Activated naive CD4-positive, alpha-beta T cell treated with anti-CD3 and anti-CD28 coated beads, Interleukin-2, amount 10 ng/mL, durations not matched to agents 7 days and 5 days (primary cell): ENCODE data around the gene CKB.

Experiments
- CTCF ChIA-PET: fragments of 350-600 bp; sonication (Branson Sonifier 250); formaldehyde crosslinking; loops from one replicate; lab custom pipeline; 2021; ENCODE audit warnings: antibody characterized with exemption; lab: Charles Lee
- DNase-seq: peaks from one replicate; pipeline ENCODE4 v3.0.0-alpha.2; 2020
- H3K27ac Mint-ChIP-seq: one replicate; pipeline ENCODE4 v1.8.0; 2021; ENCODE audit warnings: mild to moderate bottlenecking, moderate library complexity, mixed read lengths
- H3K27me3 Mint-ChIP-seq: one replicate; pipeline ENCODE4 v1.8.0; 2021; ENCODE audit warnings: mild to moderate bottlenecking, mixed read lengths
- H3K36me3 Mint-ChIP-seq: one replicate; pipeline ENCODE4 v1.8.0; 2021; ENCODE audit warnings: mixed read lengths
- H3K4me1 Mint-ChIP-seq: one replicate; pipeline ENCODE4 v1.8.0; 2021; ENCODE audit warnings: mixed read lengths
- H3K4me3 Mint-ChIP-seq: one replicate; pipeline ENCODE4 v1.8.0; 2021; ENCODE audit warnings: mild to moderate bottlenecking, moderate library complexity, mixed read lengths
- H3K9me3 Mint-ChIP-seq: one replicate; pipeline ENCODE4 v1.8.0; 2021; ENCODE audit warnings: mixed read lengths

Gene CKB

DNA sequence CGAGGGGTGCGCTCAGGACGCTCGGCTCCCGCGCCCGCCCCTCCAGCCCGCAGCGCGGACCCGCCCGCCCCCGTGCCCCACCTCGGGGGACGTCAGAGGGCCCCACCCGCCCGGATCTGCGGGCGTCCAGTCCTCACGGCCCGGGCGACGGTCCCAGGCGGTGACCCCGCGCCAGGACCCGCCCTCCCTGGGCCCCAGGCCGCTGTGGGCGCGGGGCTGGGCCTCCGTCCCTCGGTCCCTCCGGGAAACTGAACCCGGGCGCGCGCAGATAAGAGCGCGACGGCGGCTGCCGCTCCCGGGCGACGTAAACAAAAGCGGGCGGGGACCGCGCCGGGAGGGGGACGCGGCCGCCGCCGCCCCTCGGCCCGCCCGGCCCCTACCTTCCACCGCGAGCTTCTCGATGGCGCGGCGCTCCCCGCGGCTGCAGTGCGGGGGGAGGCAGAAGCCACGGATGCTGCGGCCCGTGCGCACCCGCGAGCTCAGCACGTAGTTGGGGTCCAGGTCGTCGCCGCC lies 1.1 kb downstream of the CKB start:
- peak; percentile 46 for DNase-seq
- CTCF ChIA-PET: interaction anchor here (1.0 to 3.8 kb wide), 5 partner anchors 17 to 127 kb away, joined by 4 to 33 read pairs (median 4); no protein-coding TSS in a partner anchor
- Mint-ChIP-seq H3K27me3 (peaks cover 76% of the 10 kb centered on the region), H3K27ac (no peak overlapping the region), H3K36me3 (no peaks in the 10 kb centered on the region), H3K4me1 (peaks cover 21% of the 10 kb centered on the region), H3K4me3 (peak overlapping the region; percentile 63), H3K9me3 (no peaks in the 10 kb centered on the region)

DNA sequence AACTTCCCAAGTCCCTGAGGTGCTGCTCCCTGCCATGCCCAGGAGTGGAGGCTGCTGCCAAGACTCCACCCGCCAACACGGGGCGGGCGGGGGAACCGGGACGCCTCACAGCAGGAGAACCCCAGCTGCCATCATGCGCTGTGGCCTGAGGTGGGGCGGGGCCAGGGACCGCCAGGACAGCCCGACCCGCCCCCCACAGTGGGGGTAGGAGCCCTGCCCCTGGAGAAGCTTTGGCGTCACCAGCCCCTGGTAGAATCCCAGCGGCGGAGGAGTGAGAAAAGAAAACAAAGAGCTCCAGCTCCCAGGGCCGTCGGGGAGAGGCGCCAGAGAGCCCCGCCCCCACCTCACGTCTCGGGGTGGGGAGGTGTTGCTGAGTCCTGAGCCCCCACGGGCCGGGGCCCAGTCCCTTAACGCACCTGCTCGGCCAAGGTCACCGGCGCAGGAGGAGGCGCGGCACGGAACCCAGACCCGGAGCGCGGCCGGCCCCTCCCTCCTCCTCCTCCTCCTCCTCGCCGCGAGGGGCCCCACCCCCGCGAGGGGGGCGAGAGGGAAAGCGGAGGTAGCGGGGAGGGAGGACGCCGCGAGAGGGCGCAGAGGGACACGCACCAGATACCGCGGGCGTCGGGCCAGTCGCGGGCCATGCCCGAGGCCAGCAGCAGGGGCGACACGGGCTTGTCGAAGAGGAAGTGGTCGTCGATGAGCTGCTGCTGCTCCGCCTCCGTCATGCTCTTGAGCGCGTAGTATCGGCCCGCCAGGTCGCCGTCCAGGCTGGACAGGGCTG lies 1.8 kb downstream of the CKB start:
- CTCF ChIA-PET: interaction anchor here (1.0 to 3.8 kb wide), 5 partner anchors 18 to 126 kb away, joined by 4 to 33 read pairs (median 4); no protein-coding TSS in a partner anchor
- H3K4me1 Mint-ChIP-seq: peaks cover 21% of the 10 kb centered on the region
- H3K27me3 Mint-ChIP-seq: peaks cover 69% of the 10 kb centered on the region
- H3K4me3 Mint-ChIP-seq: peak overlapping the region; percentile 63
- H3K27ac Mint-ChIP-seq: no peak overlapping the region
- H3K9me3 Mint-ChIP-seq: no peaks in the 10 kb centered on the region
- no peaks in the 10 kb centered on the region for H3K36me3 Mint-ChIP-seq
- peak; percentile 81 for DNase-seq

DNA sequence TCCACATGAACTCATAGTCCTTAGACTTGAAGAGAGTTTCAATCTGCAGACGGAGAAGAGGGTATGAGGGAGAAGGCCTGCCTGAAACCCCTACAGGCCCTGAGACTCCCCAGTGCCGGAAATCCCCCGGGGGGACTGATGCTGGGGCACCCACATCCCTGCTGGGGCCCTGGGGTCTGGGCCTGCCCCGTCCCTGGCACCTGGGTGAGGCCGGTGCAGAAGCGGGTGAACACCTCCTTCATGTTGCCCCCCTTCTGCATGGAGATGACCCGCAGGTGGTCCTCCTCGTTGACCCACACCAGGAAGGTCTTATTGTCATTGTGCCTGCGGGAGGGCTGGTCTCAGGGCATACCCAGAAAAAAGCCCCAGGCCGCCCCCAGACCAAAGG lies 2.4 kb downstream of the CKB start:
- Mint-ChIP-seq H3K36me3 (no peaks in the 10 kb centered on the region), H3K4me3 (peak overlapping the region; percentile 15), H3K27me3 (peaks cover 63% of the 10 kb centered on the region), H3K4me1 (peaks cover 20% of the 10 kb centered on the region), H3K27ac (no peak overlapping the region), H3K9me3 (no peaks in the 10 kb centered on the region)
- DNase-seq: no peak
- CTCF ChIA-PET: interaction anchor here (1.0 to 3.8 kb wide), 5 partner anchors 8 to 44 kb away, joined by 4 to 33 read pairs (median 4); partner anchors contain the start of gene TRMT61A

DNA sequence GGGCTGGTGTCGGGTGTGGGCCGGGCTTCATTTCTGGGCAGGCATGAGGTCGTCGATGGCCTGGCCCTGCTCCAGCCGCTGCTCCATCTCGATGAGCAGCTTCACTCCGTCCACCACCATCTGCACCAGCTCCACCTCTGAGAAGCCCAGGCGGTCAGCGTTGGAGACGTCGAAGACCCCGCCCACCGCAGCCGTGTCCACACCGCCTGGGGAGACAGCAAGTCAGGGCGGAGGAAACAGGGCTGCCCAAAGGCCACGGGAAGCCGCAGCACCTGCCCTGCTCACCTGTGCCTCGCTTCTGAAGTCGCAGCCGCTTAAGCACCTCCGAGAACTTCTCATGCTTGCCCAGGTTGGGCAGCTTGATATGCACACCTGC lies 2.8 kb downstream of the CKB start:
- H3K27ac Mint-ChIP-seq: no peak overlapping the region

DNA sequence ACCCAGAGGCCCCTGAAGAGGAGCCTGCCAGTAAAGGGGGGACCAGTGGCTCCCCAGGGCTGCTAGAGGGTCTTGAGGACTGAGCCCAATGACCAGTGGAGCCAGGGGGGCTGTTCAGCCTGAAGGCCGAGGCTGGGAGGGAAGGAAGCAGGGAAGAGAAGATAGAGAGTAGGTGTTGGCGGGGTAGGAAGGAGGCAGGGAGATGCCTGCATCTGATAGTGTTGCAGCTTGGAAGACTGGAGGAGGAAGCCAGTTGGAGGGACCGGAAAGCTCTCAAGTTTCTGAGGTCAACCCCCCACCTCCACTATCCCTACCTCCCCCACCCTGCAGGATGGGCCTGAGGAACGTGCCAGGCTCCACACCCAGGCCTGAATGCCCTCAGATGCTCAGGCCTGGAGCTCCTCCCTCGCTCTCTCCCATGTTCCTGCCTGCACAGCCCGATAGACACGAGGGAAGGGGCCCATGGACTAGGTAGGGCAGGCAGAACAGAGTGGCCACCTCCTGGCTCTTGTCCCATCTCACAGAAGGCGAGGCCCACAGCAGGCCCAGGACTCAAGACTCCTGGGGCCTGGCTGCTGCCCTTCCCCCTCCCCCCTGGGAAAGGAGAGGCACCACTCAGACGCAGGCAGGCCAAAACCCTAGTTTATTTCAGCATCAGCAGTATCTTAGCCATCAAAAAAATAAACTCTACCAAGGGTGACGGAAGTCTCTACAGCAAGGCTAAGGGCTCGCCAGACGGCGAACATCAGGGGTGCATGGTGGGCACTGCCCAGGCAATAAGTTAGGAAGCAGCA lies 3.4 kb downstream of the CKB start:
- Mint-ChIP-seq H3K36me3 (no peaks in the 10 kb centered on the region), H3K4me1 (peaks cover 25% of the 10 kb centered on the region), H3K4me3 (peak overlapping the region; percentile 27), H3K27me3 (peaks cover 54% of the 10 kb centered on the region), H3K9me3 (no peaks in the 10 kb centered on the region), H3K27ac (no peak overlapping the region)
- CTCF ChIA-PET: interaction anchor here (0.6 to 3.8 kb wide), 16 partner anchors 9 to 54 kb away, joined by 3 to 33 read pairs (median 4); partner anchors contain the start of gene TRMT61A
- DNase-seq: no peak

More for the DNA sequence above, 2.8 kb downstream of the CKB start:
- Mint-ChIP-seq H3K4me3 (peak overlapping the region; percentile 15), H3K27me3 (peaks cover 60% of the 10 kb centered on the region), H3K36me3 (no peaks in the 10 kb centered on the region), H3K4me1 (peaks cover 21% of the 10 kb centered on the region), H3K9me3 (no peaks in the 10 kb centered on the region)
- DNase-seq: no peak
- CTCF ChIA-PET: interaction anchor here (1.8 to 3.8 kb wide), 4 partner anchors 9 to 27 kb away, joined by 12 to 33 read pairs (median 20); partner anchors contain the start of gene TRMT61A

DNA sequence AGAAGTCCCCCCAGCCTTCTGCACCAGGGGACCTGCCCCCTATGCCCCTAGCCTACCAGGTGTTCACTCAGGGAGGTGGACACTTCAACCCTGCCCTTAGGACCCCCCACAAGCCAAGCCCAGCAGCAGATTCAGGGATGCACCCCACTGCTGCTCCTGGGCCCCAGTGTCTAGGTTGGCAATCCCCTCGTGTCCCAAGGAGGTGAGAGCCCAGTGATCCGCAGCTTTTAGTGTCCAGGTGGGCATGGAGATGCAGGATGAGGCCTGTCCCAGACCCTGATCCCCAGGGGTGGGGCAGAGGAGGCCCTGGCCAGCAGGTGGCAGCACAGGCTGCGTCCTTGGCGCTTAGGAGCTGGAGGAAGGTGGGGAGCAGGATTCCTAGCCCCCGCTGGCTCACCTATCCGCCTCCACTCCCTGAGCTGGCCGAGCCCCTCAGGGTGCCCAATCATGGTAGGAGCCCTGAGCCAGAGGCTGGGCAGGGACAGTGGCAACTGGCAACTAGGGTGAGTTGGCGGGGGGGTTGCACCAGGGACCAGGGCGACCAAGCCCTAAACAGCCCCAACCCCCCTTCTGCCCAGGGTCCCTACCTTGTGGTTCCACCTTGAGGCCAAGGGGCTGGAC lies 4.1 kb downstream of the CKB start:
- no peaks in the 10 kb centered on the region for H3K9me3 Mint-ChIP-seq
- no peak overlapping the region for H3K4me3 Mint-ChIP-seq

DNA sequence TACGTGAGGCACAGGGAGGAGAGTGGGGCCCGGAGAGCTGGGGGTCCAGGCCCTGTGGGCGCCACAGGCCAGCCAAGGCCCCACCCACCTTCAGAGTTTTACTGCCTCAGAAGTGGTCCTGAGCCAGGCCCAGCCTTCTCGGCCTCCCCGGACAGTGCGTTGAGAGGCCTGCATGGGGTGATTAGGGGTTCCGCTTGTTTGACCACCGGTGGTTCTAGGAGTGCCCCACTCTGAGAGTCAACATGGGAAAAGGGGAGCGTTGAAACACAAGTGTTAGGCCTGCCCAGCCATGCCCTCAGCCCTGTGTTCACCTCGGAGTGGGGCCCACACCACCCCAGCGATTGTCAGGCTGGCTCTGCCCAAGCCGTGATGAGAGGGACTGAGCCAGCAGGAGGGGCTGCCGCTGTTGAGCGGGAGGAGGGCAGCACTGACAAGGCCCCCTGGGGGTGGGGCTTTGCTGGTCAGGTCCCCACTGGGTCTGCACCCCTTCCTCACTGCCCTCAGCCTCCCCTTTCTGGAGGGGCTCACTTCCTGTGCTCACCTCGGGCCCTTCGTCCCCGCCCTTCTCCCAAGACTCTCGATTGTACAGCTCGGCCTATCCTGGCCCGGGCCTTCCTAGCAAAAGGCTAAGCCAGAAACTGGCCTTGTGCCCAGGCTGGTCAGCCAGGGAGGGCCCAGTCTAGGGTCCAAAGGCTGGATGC lies 4.8 kb downstream of the CKB start:
- H3K27me3 Mint-ChIP-seq: peaks cover 40% of the 10 kb centered on the region
- CTCF ChIA-PET: interaction anchor here (1.0 to 3.8 kb wide), 13 partner anchors 11 to 53 kb away, joined by 3 to 33 read pairs (median 8); partner anchors contain the start of gene TRMT61A
- no peak for DNase-seq
- H3K4me1 Mint-ChIP-seq: peaks cover 21% of the 10 kb centered on the region
- H3K4me3 Mint-ChIP-seq: no peak overlapping the region
- no peak overlapping the region for H3K27ac Mint-ChIP-seq
- H3K9me3 Mint-ChIP-seq: no peaks in the 10 kb centered on the region
- H3K36me3 Mint-ChIP-seq: no peaks in the 10 kb centered on the region

More for the DNA sequence above, 4.1 kb downstream of the CKB start:
- CTCF ChIA-PET: interaction anchor here (0.6 to 3.8 kb wide), 16 partner anchors 8 to 54 kb away, joined by 3 to 33 read pairs (median 4); partner anchors contain the start of gene TRMT61A
- Mint-ChIP-seq H3K27ac (no peak overlapping the region), H3K27me3 (peaks cover 47% of the 10 kb centered on the region), H3K36me3 (no peaks in the 10 kb centered on the region), H3K4me1 (peaks cover 22% of the 10 kb centered on the region)
- peak; percentile 73 for DNase-seq

DNA sequence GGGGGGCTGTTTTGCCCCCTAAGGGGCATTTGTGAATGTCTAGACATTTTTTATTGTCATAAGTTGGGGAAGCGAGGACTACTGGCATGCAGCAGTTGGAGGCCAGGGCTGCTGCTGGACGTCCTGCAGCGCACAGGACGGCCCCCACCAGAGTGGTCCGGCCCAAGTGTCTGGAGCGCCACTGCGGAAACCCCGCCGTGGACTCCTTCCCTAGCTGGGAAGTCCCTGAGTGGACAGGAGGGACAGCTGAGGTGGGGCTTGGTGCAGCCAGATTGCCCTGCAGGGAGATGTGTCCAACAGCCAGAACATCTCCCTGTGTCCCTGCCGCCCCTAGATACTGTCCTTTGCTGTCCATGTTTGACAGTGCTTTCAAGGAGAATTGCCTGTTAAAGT lies 5.5 kb downstream of the CKB start:
- CTCF ChIA-PET: interaction anchor here (1.0 to 2.8 kb wide), 4 partner anchors 17 to 30 kb away, joined by 3 to 12 read pairs (median 8); no protein-coding TSS in a partner anchor
- H3K27ac Mint-ChIP-seq: no peak overlapping the region
- H3K4me1 Mint-ChIP-seq: peaks cover 20% of the 10 kb centered on the region
- no peak overlapping the region for H3K4me3 Mint-ChIP-seq
- H3K27me3 Mint-ChIP-seq: peaks cover 35% of the 10 kb centered on the region
- H3K36me3 Mint-ChIP-seq: no peaks in the 10 kb centered on the region
- H3K9me3 Mint-ChIP-seq: no peaks in the 10 kb centered on the region
- no peak for DNase-seq

DNA sequence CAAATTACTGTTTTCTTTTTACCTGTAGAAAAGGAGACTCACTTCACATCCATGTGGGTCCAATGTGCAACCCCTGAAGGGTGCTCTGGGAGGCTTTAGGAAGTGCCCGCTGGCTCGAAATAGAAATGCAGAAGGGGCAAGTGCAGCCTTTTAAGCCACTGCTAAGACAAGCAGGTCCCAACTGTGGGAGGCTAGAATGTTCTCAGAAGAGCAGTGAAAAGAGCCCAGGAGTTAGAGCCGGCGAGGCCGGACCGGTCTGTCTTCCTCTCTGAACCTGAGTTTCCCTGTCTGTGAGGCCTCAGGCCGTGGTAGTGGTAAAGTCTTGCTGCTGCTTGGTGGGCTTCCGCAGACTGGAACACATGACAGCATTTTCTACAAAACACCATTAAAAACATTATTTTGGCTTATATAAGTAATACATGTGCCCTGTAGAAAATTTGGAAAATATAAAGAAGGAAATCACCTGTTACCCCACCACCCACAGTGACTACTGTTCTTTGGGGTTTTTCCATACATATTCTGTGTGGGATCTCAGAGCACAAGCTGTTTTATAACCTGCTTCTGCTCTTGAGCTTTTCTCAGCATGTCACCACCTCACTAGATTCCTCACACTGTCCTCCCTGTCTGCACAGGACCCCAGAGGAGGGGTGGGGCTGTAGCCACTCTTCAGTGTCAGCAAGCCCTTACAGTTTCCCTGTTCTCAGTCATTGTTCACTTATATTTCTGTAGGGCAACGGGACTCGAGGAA lies 6.0 kb downstream of the CKB start:
- H3K4me1 Mint-ChIP-seq: peaks cover 19% of the 10 kb centered on the region
- H3K9me3 Mint-ChIP-seq: no peaks in the 10 kb centered on the region
- DNase-seq: no peak
- no peak overlapping the region for H3K4me3 Mint-ChIP-seq
- H3K27me3 Mint-ChIP-seq: peaks cover 29% of the 10 kb centered on the region
- H3K36me3 Mint-ChIP-seq: no peaks in the 10 kb centered on the region
- no peak overlapping the region for H3K27ac Mint-ChIP-seq
- CTCF ChIA-PET: interaction anchor here (1.0 to 2.8 kb wide), 3 partner anchors 24 to 31 kb away, joined by 3 to 12 read pairs (median 9); no protein-coding TSS in a partner anchor

DNA sequence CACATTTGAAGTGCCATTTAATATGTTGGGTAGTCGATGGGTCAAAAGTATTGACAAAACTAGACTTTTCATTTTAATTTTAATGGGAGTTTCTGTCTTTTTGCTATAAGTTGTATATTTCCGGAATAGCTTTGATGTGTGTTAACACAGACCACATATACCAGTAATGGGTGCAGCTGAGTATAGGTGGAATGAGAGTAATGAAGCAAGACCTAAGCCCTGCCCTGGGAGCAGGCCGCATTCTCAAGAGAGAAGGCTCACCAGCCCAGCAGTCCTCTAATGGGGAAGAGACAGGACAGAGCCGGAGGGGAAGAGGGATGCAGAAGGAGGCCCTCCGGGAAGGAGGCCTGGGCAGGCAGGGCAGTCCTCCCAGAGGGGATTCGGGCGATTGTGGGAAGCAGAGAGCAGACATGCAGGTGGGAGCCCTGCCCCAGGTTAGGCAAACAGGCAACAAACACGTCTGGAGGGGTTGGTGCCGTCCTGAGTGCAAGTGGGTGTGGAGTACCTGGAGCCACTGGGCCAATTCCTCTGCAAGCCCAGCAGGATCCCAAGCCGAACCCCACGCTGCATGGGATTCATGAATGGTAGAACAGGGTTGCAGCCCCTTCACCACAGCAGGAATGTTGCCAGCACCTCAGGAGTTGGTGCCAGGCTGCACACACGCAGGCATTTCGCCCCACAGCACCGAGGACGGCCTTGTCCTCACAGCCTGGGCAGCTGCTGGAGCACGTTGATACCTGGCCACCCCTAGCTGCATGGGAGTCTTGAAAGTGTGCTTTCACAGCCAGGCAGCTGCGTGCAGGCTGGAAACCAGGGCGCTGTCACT lies 7.8 kb downstream of the CKB start:
- H3K36me3 Mint-ChIP-seq: peaks cover 2% of the 10 kb centered on the region
- CTCF ChIA-PET: no interaction called here

DNA sequence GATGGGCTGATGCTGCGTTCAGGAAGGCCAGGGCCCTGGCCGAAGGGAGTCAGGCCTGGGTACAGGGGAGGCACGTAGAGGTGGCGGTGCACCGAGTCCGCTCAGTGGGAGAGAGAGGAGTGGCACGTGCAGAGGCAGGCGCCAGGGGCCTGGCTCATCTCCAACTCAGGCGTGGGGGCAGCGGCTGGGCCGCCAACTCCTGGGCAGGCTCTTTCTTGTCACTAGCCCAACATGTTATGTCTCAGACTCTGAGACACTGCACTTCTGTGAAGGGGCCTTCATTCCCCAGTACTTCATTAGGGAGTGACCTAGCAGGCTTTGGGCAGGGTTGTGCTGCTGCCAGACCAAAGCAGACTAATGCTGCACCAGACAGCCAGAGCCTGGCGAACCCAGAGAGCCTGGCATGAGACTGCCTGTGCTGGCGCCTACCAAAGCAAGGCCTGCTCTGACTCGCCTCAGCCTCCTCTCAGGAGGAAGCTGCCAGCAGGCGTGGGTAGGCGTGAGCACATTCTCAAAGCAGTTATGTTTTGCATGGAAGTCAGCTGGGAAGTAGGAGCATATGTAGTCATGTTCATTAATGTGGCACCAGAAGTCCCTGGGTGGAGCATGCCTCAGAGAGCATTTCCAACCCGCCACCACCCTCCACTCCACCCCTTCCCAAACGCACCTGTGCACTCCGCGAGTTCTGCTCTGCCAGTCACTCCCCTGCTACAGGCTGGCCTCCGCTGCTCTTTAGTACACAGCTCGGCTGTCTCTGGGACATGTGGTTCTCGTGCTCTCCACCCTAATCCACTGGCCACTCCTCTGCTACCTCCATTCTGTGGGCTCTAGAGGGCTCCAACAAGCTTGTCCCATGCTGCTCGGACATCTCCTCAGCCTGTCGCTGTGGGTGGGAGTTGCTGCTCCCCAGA lies 9.7 kb downstream of the CKB start:
- CTCF ChIA-PET: interaction anchor here (1.6 kb wide), 1 partner anchor 13 kb away, joined by 3 read pairs; no protein-coding TSS in a partner anchor
- DNase-seq: no peak
- H3K9me3 Mint-ChIP-seq: no peaks in the 10 kb centered on the region
- no peak overlapping the region for H3K27ac Mint-ChIP-seq
- peaks cover 5% of the 10 kb centered on the region for H3K4me1 Mint-ChIP-seq
- no peaks in the 10 kb centered on the region for H3K27me3 Mint-ChIP-seq
- H3K36me3 Mint-ChIP-seq: peaks cover 4% of the 10 kb centered on the region
- no peak overlapping the region for H3K4me3 Mint-ChIP-seq

More for the DNA sequence above, 7.8 kb downstream of the CKB start:
- H3K4me3 Mint-ChIP-seq: no peak overlapping the region
- DNase-seq: no peak
- no peak overlapping the region for H3K27ac Mint-ChIP-seq
- peaks cover 13% of the 10 kb centered on the region for H3K27me3 Mint-ChIP-seq
- no peaks in the 10 kb centered on the region for H3K9me3 Mint-ChIP-seq
- peaks cover 18% of the 10 kb centered on the region for H3K4me1 Mint-ChIP-seq
